GM15510 (cell line): Measurements from ENCODE around the gene GABARAPL1.

Experiments used
- POLR2A ChIP-seq: IDR thresholded peaks from 3 replicates; pipeline ENCODE4 v1.6.1; 2011; ENCODE audit warnings: borderline replicate concordance; ENCODE audit not compliant: insufficient read length; ENCODE audit errors: extremely low read depth

Gene GABARAPL1

DNA sequence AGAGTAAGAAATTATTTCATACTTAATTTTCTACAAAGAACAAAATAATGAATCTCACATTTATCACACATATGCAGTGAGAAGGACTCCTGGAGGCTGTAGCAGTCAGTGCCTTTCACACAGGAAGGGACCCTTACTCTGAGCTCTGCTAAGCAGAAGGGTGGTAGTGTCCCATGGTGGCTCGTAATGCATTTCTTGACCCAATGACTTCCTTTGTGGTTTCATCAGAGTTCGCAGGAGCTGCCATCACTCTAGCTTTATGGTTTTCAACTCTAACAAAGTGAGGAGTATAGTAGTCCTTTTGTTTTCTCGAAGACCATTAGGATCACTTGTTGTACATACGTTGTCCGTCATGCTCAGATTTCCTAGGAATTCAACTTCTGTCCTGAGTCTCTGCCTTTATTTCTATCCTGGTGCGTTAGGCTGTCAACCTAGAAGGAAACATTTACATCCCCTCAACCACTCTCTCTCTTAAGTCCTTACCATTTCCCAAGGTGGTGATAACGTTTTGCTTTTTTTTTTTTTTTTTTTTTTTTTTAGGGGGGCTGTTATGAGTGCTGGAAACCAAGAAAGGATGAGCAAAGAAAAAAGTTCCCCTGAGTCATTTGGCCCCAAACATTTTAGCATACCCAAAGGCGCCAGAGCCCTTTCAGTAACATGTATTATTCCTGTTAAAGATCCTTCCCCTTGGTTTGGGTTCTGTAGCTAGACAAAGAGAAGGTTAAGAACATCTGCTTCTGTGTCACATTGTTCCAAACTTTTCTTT lies 37.2 kb downstream of the GABARAPL1 start:
- TF ChIP-seq POLR2A = no peak

DNA sequence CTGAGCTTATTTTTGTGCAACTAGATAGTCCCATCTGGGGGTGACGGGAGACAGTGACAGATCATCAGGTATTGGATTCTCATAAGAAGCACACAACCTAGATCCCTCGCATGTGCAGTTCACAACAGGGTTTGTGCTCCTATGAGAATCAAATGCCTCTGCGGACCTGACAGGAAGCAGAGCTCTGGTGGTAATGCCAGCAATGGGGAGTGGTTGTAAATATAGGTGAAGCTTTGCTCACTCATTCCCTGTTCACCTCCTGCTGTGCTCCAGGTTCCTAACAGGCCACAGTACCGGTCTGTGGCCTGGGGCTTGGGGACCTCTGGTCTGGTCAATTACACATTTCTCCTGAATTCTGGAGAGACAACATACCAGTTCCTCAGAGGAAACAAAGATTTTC lies 39.0 kb downstream of the GABARAPL1 start:
- no peak for TF ChIP-seq POLR2A

DNA sequence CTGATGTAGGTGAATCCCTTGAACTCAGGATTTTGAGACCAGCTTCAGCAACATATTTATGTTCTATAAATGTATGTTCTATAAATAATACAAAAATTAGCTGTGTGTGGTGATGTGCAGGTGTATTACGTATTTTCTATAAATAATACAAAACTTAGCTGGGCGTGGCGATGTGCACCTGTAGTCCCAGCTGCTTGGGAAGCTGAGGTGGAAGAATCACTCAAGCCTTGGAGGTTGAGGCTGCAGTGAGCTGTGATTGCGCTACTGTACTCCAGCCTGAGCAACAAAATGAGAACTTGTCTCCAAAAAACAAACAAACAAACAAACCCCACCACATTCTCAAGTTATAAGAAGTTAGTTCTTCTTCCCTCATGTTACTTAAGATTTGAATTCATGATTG lies 39.5 kb downstream of the GABARAPL1 start:
- no peak for TF ChIP-seq POLR2A

DNA sequence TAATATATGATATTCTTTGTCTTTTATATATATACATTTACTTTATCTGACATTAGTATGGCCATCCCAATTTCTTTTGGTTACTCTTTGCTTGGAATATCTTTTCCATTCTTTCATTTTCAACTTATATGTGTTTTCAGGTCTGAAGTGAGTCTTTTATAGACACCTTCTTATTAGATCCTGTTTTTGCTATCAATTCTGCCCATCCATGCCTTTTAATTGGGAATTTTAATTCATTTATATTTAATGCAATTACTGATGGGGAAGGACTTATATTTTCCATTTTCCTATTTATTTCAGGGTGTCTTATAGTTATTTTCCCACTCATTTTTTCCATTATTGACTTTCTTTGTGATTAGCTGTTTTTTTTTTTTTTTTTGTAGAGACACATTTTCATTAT lies 43.4 kb downstream of the GABARAPL1 start:
- no peak for TF ChIP-seq POLR2A

DNA sequence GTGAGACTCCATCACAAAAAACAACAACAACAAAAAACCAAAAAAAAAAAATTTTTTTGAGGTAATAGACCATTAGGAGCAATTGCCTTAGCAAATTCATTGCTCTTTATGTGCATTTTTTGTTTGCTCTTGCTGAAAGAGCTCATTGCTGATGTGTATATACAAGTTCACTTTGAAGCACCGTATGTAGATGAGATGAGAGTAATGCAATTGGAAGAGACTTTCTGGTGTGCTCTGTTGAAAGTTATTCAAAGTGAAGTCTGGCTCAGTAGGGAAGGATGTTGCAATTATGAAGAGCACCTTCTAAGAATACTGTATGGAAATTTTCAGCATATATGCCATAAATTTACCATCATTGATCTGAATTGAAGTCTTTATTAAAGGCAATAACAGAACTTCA lies 48.2 kb downstream of the GABARAPL1 start:
- TF ChIP-seq POLR2A = no peak

DNA sequence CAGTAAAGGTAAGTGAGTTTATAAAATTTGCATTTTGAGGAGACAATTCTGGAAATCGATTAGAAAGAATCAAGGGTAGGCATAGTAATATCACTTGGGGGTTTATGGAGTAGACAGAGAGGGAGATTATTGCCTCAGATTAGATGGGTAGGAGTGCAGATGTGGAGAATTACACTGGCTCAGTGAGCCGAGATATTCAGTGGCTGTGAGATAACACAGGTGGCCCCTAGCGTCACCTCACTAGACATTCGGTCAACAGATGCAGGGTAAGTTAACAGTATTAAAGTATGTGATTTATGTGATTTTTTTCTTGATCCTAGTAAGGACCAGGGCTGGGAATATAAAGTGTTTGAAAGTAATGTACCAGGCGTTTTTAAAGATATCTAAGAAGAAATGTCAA lies 55.4 kb downstream of the GABARAPL1 start:
- TF ChIP-seq POLR2A = no peak

DNA sequence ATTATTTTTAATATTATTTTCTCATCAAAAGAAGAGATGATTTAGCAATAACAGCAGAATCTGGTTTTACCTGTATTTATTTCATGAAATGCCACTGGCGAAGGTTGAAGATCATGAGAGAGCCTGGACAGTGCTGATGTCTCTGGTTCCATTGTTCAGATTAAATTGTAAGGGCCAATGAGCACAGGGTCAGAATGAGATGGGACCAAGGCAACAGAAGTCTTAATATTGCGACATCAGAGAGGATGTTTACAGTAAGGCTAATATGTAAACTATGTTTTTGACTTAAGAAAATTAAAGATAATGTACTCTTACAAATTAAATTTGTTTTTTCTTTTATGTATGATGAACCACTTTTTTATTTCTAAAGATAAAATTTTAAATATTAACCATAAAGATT lies 59.8 kb downstream of the GABARAPL1 start:
- TF ChIP-seq POLR2A = no peak
